Stimulated activated CD4-positive, alpha-beta T cell treated with anti-CD3 and anti-CD28 coated beads, Interleukin-1b, Interleukin-23, amount 100 ng/mL, for 48 hours (primary cell): ENCODE results near the gene GADD45G.

ENCODE experiments used
- DNase-seq: peaks from one replicate; pipeline ENCODE4 v3.0.0-alpha.2; 2020

Gene GADD45G

GRCh38 chr9:89604729-89605464 is at the start of gene GADD45G:
Gene GADD45G, plus strand, starts transcription at chr9:89605012. Its CDS starts 110 bp downstream, at chr9:89605122.
- DNase-seq: peak; percentile 87

DNA sequence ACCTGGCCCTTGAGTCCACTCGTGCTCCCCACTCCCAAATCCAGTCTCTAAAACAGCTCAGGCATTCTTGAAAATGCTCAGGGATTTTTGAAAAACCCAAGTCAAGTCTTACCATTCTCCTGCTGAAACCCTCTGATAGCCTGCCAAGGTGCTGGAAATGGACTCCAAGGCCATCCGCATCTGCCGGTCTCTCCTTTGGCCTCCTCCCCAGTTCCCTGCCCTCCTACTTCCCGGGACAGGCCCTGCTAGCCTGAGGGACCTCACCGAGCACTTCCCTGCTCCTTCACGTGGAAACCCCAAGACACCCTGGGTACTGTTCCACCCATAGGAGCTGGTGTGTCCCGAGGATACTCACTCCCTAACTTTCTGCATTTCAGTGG is 49.8 kb upstream of the GADD45G start:
- no peak for DNase-seq

DNA sequence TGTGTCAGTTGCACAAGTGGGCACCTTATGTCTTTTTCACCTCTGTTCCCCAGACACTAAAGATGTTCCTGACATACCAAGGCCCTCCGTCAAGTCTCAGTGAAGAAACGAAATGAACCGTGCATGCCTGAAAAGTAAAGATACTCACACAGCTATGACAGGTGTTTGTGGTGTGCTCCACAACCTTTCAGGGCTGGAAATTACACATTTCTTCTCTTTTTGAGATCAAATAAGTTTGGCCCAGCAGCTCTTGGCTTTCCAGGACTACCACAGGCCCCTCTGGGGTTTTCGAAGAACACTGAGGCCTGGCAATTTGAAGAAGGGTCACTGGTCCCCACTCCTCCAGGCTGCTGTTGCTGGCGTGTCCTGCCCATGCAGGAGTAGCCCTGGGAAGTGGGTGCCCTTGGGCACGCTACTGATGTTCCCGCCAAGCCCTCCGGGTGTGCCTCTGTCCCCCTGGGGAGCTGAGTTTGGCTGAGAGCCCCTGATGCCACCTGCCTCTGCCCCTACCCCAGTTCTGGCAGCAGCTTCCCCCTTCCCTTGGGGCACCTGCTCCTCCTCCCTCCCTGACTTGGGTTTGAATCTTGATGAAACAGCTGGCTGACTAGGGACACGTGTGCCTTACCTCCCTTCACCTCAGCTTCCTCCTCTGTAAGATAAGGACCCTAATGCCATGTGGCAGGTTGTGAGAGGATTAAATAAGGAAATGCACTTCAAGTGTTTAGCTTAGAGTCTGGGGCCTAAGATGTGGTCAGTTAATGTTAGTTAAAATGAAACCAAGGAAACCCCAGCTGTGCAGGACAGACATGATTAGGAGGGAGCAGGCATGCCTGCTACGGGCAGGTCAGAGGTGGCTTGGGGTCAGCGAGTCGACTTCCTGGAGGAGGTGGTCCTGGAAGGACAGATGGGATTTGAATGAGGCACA is 49.1 kb upstream of the GADD45G start:
- DNase-seq: no peak

DNA sequence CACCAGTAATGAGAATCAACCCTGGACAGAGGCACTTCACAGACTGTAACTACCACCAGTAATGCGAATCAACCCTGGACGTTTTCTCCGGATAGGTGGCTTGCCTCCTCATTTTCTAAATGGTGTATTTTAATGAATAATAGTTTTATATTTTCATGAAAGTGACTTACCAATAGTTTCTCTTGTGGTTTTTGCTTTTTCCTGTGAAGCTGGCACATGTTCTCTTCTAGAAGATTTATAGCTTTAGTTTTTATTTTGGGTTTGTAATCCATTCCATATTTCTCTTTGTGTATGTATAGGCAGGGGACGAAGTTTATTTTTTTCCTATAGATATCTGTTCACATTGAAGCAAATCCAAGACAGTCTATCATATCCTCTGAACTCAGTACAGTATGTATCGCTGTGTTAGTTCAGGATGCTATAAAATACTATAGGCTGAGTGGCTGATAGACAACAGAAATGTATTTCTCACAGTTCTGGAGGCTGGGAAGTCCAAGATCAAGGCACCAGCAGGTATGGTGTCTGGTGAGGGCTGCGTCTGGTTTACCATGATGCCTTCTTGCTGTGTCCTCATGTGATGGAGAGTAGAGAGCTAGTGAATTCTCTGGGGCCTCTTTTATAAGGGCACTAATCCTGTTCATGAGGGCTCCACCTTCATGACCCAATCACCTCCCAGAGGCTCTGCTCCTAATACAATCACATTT is 46.5 kb upstream of the GADD45G start:
- DNase-seq: no peak

- no peak for DNase-seq
Observed at GRCh38 chr9:89558948-89559347, 45.9 kb upstream of the GADD45G start.

DNA sequence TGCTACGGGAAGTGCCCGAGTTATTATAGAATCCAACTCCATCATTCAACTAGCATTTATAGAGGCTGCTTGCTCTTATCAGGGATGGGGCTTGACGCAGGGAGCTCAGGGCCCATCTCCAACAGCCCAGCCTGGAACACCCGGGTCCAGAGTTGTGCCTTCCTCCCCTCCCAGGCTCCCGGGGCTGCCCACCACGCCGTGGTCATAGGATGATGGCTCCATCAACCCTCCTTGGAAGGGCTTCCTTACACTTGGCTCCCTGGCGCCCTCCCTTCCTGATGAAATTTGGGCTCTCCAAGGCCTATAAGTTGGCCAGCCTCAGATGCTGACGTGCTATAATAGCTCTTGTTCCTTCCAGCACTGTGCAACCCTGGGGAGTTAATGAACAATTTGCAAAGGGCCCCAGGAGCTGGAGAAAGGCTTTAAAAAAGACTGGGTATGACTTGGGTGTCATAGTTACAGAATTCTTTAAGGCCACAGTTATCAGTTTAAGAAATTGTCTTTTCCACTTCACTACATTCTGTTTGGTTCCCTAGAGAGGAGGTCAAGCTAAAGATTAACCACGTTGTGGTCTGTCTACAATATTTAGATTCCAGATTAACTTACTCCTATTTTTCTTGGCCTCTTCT is 42.5 kb upstream of the GADD45G start:
- DNase-seq: no peak

- no peak for DNase-seq
Observed at GRCh38 chr9:89563571-89564345, 41.1 kb upstream of the GADD45G start.

GRCh38 chr9:89564346-89564878 is 40.4 kb upstream of the GADD45G start:
- no peak for DNase-seq

DNA sequence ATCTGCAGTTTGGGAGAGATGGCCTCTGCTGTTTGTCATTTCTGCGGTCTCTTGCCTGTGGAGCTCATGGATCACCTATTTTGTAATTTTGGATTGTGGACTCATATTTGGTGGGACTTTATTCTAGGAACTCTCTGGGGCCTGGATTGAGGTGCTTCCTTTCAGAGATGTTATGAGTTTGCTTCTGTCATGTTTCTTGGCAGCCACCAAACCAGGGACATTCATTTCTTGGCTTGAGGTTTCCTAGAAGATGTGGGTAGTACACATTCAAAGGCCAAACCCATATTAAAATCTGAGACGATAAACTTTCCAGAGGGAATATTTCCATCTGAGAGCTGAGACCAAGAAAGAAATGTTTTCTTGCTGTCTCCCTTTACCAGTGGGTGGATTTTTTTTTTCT is 37.2 kb upstream of the GADD45G start:
- no peak for DNase-seq

DNA sequence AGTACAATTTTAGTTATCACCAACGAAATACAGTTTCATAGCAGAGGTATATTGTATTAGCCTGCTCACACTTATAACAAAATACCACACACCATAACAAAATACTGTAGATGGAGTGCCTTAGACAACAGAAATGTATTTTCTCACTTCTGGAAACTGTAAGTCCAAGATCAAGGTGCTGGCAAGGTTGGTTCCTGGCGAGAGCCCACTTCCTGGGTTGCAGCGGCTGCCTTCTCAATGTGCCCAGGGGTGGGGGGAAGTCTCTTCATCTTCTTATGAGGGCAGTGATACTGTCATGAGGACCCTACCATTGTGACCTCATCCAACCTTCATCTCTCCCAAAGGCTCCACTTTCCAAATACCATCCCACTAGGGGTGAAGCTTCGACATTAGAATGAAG is 30.5 kb upstream of the GADD45G start:
- DNase-seq: no peak

- no peak for DNase-seq
Observed at GRCh38 chr9:89576404-89576839, 28.4 kb upstream of the GADD45G start.

DNA sequence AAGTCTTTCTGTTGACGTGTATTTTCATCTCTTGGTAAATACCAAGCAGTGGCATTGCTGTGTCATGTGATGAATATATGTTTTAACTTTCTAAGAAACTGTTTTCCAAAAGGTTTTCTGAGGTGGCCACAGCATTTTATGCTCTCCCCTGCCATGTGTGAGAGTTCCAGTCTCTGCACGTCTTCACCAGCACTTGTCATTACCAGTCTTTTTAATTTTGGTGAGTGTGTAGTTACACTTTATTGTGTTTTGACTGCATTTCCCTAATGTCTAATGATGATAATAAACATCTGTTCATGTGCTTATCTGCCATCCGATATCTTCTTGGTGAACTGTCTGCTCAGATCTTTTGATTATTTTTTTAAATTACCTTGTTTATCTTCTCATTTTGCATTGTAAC is 27.4 kb upstream of the GADD45G start:
- no peak for DNase-seq

- no peak for DNase-seq
Observed at GRCh38 chr9:89579741-89580385, 24.9 kb upstream of the GADD45G start.

DNA sequence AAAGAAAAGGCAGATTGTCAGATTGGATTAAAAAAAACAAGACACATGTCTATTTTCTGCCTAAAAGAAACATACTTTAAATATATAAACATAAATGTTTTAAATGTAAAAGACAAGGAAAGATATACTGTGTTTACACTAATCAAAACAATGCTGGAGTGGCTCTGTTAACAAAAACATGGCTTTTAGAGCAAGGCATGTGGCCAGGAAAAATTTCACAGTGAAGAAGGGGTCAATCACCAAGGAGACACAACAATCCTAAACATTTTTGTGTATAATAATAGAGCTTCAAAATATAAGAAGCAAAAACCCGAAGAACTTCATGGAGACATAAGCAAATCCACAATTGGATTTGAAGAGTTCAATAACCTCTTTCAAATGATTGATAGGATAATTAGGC is 18.5 kb upstream of the GADD45G start:
- DNase-seq: no peak

DNA sequence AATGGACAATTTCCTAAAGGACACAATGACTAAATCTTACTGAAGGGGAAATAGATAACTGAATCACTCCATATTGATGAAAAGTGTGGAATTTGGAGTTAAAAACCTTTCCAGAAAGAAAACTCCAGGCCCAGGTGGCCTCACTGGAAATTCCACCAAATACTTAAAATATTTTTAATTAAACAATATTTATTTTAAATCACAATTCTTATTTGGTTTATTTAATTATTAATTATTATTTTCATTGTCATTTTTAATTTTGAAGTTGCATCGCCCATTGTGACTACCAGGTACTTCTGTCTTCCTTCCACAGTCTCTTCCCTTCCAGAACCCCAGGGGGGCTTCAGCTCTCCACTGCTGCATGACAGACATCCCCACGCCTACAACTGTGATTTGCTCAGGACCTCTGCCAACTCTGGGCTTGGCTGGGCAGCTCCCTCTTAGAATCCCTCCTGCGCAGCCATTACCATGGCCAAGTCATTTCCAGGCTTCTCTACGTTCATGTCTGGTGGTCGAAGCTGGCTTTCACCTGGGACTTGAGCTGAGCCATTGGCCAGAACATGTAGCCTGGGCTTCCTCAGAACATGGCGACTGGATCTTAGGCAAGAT is 16.4 kb upstream of the GADD45G start:
- no peak for DNase-seq

GRCh38 chr9:89590415-89590814 is 14.4 kb upstream of the GADD45G start:
- no peak for DNase-seq

DNA sequence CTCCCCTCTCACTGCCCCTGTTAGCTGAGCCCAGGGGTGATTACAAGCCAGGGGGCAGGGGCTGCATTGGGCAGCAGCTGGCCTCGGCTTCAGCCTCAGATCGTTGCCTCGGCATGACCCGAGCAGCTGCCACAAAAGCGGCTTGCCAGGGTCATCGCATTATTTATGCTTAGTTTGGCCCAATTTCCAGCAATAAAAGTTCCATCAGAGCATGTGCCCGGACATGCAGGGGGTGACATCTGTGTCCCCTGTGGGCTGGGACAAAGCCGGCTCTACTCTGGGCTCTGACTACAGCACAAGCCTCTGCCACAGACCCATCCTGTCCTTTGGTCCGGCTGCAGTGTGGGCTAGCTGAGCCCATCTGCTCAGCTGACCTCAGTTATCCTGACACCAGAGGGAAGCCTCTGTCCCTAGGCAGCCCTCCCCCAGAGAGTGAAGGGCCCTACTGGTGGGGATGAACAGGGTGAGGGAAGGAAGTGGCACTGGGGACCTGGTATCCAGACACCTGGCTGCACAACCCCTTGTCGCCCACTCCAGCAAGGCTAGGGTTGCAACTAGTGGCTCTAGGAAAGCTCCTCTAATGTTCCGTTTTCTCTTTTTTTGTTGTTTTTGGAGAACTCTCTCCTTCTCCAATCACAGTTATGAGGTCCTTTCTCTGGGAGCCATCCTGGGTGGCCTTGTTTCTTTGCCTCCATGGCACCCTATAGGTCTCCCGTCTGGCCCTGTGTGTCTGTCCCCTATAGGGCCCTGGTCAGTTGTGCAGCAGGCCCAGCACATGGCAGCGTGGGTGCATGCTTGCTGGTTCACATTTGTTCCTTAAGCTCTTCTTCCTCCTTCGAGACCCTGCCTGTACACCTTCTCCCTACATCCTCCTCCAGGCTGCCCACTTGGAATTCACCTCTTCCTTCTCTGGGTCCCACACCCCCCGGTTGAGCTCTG is 13.3 kb upstream of the GADD45G start:
- no peak for DNase-seq

DNA sequence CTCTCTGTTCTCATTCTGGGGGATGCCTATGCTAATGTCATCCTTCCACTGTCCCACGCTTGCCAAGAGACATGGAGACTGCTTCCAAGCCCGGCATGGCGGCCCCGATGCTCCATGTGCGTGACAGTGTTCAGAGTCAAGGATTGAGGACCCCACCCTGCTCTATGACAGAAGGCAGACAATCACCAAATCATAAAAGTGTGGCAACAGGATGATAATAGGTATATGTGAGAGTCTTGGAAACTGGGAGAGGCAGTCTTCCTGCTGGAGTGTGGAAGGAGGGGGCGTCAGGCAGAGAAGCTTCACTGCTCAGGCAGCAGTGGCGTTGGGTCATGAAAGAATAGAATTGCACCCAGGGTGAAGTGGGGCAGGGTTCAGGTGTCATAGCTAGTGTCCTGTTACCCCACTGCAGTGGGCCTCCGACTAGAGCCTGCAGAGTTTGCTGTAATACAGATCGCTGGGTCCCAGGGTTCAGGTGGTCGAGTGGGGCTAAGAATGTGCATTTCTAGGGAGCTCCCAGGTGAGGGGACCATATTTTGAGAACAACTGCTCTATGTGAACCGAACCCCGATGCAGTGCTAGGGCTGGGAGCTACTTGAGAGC is 12.5 kb upstream of the GADD45G start:
- DNase-seq: no peak
